Measurements from ENCODE around the gene S100A11. TPM values are rescaled to one million over a fixed set of nuclear protein-coding genes. Genes with fewer than 3 reads are reported as not detected.

Gene S100A11
- total and polyA plus RNA-seq, 9 of the 15 experiments (the other 6 are each of a cell fraction or from before 2014, with no cell fraction given), result 131 to 808 (median 235) TPM

DNA sequence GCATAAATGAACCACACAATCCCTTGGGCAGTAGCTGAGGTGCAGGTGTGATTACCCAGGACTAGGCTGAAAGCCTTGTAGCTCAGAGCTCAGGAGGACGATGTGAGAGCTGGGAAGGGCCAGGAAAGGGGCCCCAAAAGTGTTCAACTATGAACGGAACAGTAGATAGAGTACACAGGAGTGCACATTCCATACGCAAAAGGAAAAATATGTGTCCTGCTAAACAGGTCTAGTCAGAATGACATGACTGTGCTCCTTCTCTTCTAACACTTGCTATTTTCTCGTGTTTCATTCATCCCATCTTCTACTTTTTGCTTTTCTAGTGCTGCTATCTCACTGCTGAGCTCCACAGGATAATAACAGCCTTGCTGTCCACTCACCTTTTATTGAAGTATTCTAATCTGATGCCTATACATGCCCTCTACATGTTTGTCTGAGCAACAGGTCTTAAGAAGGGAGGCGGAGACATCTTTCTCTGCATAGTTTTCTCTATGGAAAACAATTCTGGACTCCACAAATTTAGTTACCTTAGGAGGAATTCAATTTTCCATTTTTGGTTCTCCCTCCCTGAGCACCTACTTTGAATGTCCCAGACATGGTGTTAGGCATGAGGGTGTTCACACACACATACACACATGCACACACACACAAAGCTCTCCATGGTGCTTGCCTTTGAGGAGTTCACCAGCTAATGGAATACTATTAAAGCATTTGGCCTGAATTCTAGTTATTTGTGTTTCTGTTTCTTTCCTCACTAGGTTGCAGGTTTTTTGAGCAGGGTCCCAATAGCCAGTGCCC, 46.5 kb downstream of the S100A11 start (continued):
- no peak for TF ChIP-seq PURB (CRISPR knock-in tag; IDR thresholded peaks at IDR 0.05; ENCODE audit: low read depth)
- no peak for TF ChIP-seq ZBTB17 (CRISPR knock-in tag; IDR thresholded peaks at IDR 0.05)
- no peak for TF ChIP-seq MYNN (IDR thresholded peaks at IDR 0.05)
- TF ChIP-seq MYNN (CRISPR knock-in tag; IDR thresholded peaks at IDR 0.05), result no peak
- no peak for TF ChIP-seq NCOA2 (IDR thresholded peaks at IDR 0.05; ENCODE audit: partially characterized antibody in 2 of 2)

GRCh38 chr1:151989211-151989862, 47.5 kb downstream of the S100A11 start:
- no peak for ATAC-seq
- TF ChIP-seq, protein P1, sequence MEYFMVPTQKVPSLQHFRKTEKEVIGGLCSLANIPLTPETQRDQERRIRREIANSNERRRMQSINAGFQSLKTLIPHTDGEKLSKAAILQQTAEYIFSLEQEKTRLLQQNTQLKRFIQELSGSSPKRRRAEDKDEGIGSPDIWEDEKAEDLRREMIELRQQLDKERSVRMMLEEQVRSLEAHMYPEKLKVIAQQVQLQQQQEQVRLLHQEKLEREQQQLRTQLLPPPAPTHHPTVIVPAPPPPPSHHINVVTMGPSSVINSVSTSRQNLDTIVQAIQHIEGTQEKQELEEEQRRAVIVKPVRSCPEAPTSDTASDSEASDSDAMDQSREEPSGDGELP (CRISPR knock-in tag; IDR thresholded peaks at IDR 0.05; ENCODE audit: borderline replicate concordance), result no peak
- H3K4me3 ChIP-seq, result no peak overlapping the region
- no peaks in the 10 kb centered on the region for H3K9me1 ChIP-seq (ENCODE audit: control insufficient read depth, insufficient read depth, low read length)
- CTCF ChIA-PET (ENCODE audit: low intra/inter-chr PET ratio), result no interaction called here
- H4K20me1 ChIP-seq (replicated peaks; ENCODE audit: control insufficient read depth, insufficient read depth, low read length), result peaks cover 4% of the 10 kb centered on the region; the same call in 1 of the 2 replicates
- H3K4me1 ChIP-seq (replicated peaks in 1 of 2; ENCODE audit: control insufficient read depth in 2 of 2, insufficient read depth in 2 of 2, low read length in 2 of 2), result peaks cover 15 to 25% of the 10 kb centered on the region in 2 experiments
- WGBS (ENCODE audit: insufficient coverage, low coverage, missing lambda C conversion rate), result 24% methylated on average over 6 of the region's 6 CpGs
- H3K9me3 ChIP-seq (replicated peaks; ENCODE audit: control insufficient read depth, insufficient read depth, low read depth, low read length), result no peaks in the 10 kb centered on the region
- H3K27me3 ChIP-seq (ENCODE audit: control insufficient read depth in 2 of 2, insufficient read depth in 2 of 2, low read length in 2 of 2), result peaks cover 27 to 62% of the 10 kb centered on the region in 2 experiments
- no peaks in the 10 kb centered on the region for H3K36me3 ChIP-seq (ENCODE audit: control insufficient read depth, insufficient read depth, low read length)
- H3K27ac ChIP-seq (ENCODE audit: extremely low read depth, low read depth, low read length), result no peak overlapping the region
- in situ Hi-C loops (cut with MboI) (no loop called here), intact Hi-C loops (cut with micrococcal nuclease) (no loop called here)
- no peak for FAIRE-seq
- POLR2A ChIA-PET, result interaction anchor here (0.8 to 1.8 kb wide), 6 partner anchors 9 to 59 kb away, joined by 3 to 5 read pairs (median 3); no protein-coding TSS in a partner anchor
- H3K4me2 ChIP-seq (ENCODE audit: insufficient read depth, low read length), result no peak overlapping the region
- no peak overlapping the region for H3K9ac ChIP-seq (ENCODE audit: insufficient read depth in 1 of 2, low read depth in 2 of 2, low read length in 2 of 2)
- H3K79me2 ChIP-seq (ENCODE audit: control insufficient read depth, insufficient read depth, low read length), result no peaks in the 10 kb centered on the region
- no TSS peak for BruUV-seq (replicated peaks)
- no peak for DNase-seq (ENCODE audit: extremely low read depth in 1 of 4, low spot score in 3 of 4)
- no peak overlapping the region for H2AFZ ChIP-seq (ENCODE audit: low read depth, low read length)
